CD4-positive, alpha-beta T cell treated with Interleukin-15 for 1 hour (primary cell): Measurements from ENCODE around the gene PPP1R2B.

Experiments
- DNase-seq: peaks from one replicate; pipeline ENCODE4 v3.0.0-alpha.2; 2020

Gene PPP1R2B

DNA sequence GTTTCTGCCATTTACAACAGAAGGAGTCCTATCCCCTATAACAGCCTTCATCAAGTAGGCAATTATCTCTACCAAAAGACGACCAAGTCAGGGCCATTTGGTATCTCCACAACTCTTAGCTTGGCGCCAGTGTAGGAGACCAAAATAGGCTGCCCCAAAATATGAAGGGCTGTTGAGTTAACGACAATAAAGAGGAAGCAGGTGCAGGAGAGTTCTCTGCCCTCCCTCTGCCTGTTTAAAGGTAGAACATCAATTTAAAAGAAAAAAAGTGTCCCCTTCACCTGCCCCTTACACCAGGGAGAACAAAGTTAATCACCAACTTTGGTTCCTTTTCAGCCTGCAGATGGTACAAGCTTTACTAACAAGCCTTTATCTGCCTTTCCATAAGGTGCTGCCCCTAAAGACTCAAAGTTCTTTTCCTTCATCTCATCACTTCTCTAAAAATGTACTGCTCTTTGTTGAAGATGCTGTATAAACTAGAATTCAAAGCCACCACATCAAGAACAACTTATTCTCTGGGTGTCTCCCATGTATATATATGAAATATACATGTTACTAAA is 33.3 kb downstream of the PPP1R2B start:
- DNase-seq: no peak

DNA sequence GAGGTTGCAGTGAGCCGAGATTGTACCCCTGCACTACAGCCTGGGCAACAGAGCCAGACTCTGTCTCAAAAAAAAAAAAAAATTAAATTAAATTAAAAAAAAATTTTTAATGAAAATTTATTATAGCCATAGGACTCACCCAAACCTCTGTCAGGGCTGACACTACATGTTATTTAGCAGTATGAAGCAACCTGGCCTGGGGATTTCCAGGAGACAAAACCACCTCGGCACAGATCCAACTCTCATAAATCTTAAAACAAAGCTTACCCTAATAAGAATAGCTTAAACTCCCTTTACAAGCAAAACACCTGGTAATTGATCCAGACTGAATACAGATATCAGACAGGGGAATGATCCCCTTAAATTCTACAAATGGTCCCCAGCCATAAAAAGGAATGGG is 38.4 kb downstream of the PPP1R2B start:
- DNase-seq: no peak

DNA sequence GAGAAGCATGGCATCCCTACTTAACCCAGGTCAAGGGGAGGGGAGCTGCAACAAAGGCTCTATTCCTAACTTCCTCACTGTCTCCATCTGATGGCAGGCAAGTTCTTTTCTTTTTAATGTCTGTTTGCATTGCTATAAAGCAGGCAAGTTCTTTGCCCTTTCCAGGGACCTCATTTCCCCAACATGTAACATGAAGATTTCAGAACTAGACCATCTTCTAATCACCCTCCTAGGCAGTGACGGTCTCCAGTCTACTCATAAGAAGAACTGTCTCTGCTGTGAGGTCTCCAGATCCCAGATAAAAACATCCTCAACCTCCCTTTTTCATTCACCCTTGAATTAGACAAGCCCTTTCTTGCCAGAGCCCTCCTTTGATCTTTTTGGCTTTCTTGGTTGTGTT is 42.1 kb downstream of the PPP1R2B start:
- no peak for DNase-seq

DNA sequence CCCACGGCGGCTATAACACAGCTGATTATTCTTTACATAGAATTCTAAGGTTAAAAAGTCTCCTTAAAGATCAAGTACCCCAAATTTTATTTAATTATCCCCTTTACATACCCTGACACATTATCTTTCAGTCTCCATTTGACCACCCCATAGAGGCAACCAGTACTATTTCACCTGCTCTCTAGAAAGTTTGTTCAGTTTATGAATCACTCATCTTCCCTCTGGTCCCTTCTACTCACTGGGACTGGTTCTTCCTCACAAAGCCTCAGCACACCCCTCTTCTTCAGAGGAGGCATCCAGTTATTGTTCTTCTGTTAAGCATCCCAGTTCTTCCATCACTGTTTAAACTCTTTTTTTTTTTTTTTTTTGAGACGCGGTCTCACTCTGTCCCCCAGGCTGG is 42.8 kb downstream of the PPP1R2B start:
- no peak for DNase-seq

DNA sequence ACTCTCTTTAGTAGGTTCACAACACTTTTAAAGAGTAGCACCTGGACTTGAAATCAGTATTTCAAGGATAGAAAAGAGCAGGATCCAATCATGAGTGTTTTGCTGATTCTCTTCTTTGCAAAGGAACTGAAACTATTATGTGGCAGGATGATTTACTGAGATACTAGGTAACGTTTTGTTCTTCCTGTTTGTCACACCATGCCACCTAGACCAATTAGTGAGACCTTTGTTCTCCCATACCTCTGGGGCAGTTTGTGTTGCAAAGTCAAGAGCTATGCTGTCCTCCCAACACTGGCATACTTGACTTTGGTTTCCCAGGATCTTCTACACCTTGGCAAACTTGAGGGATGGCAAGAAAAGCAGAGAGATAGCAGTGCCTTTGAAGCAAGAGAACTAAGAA is 43.4 kb downstream of the PPP1R2B start:
- DNase-seq: no peak

DNA sequence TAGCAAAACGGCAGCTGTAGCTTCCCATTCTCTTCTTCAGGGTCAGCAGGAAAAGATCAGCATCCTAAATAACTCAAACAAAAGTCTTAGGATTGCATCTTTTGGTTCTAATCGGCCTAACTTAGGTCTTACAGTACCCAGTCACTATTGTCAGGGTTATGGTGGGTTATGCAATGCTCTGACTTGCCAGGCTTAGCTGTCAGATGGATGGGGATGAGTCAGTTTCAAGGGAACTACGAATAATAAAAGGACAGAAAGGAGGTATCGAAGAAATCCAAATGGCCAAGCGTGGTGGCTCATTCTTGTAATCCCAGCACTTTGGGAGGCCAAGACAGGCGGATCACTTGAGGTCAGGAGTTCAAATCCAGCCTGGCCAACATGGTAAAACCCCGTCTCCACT is 46.5 kb downstream of the PPP1R2B start:
- DNase-seq: no peak
